HG03159 (cell line): ENCODE results near the gene L1TD1.
"Not testable (repeated sequence)": the region's sequence is repeated elsewhere in the genome, so short reads cannot be mapped to it uniquely, and the experiment has no call there.

Experiments
- ATAC-seq: cut with Tn5 transposase; IDR thresholded peaks from one replicate; pipeline ENCODE4 v1.9.1; 2021; ENCODE audit warnings: mild to moderate bottlenecking, moderate library complexity; ENCODE audit not compliant: unreplicated experiment

The L1TD1 gene

DNA sequence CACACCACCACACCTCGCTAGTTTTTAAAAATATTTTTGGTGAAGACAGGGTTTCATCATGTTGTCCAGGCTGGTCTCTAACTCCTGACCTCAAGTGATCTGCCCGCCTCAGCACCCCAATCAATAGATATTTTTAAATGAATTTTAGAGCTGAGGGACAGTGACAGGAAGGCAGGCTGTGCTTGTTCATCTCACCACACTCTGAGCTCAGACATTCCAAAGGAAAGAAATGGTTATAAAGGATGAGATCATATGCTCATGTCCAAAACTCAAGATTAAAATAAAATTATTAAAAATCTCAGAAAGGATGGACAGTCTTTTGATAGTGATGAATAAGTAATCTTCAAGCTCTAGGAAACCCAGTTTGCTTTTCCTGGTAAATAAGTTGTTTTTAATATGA, 40.9 kb downstream of the L1TD1 start:
- no peak for ATAC-seq

DNA sequence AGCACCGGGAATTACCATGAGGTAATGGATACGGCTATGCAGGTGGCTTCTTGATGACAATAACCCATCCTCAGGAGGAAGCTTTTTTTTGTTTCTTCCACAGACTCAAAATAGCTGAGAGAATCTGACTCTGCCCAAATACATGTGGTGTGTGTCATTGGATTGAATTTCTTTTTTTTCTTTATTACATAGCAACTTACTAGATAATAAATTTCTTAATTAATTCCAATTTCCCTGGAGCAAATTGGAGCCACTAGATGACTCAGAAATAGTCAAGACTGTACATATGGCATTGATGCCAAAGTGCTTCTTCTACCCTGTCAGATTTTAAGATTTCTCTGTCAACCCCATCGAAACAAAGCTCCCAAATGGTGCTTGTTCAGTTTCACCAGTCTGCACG, 42.7 kb downstream of the L1TD1 start:
- no peak for ATAC-seq

DNA sequence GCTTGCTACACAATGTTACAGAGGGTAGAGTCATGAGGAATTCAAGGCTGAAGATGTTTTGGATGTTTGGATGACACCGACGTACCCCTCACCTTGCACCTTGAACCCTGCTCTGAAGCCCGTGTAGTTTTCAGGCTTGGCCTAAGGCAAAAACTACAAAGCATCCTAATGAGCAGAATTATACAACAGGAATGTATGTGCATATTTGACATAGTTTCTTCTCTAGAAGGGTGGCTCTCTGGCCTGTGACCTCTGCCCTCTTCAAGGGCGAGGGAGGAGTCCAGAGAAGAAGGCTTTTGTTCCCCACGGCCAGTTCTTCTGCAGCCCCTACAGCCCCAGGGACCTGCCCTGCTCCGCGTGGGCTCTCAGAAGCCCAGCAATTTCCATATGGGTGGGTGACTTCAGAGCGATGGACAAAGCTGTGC, 43.3 kb downstream of the L1TD1 start:
- ATAC-seq: no peak

DNA sequence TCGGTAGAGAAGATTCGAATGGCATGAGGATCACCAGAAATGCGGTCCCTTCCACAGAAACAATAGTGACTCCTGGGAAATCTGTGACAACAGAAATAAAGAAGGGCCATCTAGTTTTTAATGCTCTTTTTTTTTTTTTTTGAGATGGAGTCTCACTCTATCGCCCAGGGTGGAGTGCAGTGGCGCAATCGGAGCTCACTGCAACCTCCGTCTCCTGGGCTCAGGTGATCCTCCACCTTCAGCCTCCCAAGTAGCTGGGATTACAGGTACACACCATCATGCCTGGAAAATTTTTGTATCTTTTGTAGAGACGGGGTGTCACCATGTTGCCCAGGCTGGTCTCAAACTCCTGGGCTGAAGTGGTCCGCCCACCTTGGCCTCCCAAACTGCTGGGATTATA, 43.9 kb downstream of the L1TD1 start:
- no peak for ATAC-seq

DNA sequence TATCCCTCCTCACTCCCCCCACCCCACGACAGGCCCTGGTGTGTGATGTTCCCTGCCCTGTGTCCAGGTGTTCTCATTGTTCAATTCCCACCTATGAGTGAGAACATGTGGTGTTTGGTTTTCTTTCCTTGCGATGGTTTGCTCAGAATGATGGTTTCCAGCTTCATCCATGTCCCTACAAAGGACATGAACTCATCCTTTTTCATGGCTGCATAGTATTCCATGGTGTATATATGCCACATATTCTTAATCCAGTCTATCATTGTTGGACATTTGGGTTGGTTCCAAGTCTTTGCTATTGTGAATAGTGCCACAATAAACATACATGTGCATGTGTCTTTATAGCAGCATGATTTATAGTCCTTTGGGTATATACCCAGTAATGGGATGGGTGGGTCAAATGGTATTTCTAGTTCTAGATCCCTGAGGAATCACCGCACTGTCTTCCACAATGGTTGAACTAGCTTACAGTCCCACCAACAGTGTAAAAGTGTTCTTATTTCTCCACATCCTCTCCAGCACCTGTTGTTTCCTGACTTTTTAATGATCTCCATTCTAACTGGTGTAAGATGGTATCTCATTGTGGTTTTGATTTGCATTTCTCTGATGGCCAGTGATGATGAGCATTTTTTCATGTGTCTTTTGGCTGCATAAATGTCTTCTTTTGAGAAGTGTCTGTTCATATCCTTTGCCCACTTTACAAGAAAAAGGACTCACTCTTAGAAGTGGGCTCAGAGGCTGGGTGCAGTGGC, 45.2 kb downstream of the L1TD1 start:
- ATAC-seq: not testable (repeated sequence)

DNA sequence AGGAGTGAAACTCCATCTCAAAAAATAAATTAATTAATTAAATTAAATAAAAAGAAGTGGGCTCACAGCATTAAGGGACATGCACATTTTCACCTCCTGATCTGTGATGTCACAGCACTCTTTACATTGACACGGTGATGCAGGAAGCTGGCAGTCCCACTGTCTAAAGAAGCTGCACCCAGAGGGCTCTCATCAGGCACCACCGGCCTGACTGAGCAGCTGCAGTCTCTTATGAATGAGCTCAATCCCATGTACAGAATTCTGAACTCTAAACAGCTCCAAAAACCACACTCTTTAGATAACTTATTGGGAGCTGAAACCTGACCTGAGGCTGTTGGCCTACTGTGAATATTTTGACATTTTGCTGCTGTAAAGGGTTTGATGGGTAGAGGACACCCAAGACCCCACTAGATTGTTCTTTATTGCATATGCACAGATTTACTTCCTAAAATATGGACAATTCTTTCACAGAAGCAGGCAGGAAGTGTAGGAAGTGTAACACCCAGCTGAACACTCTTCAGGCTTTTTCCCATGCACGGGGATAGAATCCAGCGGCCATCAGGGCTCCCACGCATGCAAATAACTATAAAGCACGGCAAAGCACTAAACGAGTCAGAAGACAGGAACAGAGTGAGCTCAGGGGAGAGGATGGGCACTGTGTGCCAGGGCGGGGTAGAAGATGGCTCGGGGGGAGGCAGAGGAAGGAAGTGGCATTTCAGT, 46.2 kb downstream of the L1TD1 start:
- no peak for ATAC-seq

DNA sequence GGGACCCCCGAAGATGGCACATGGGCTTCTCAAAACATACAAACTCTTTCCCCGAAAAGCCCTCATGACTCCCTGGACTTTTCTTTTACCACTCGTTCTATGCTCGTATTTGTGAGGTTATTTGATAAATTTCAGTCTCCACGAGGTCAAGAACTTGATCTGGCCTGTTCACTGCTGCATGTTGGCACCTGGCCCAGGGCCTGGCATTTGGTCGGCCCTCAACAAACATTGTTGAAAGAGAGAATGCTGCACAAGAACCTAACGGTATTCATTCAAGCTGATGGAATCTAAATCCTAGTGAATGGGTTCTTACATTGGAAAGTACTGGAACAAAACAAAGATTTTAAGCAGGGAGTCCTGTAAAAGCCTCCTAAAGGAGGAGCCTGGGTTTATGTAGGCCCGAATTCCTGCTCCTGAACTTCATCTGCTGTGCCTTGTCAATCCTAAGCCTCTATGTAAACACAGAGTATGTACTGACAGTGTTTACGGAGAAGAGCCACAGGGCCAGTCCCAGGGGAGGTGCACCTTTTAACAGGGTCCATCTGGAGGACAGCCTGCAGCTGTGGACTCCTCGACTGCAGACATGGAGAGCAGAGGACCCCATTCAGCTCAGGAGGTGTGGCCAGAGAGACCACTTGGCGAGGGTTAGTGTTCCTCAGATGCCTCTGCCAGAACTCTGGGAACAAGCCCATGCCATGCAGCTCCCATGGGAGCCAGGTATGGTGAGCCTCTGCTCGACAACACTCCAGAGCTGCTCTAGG, 46.9 kb downstream of the L1TD1 start:
- no peak for ATAC-seq

DNA sequence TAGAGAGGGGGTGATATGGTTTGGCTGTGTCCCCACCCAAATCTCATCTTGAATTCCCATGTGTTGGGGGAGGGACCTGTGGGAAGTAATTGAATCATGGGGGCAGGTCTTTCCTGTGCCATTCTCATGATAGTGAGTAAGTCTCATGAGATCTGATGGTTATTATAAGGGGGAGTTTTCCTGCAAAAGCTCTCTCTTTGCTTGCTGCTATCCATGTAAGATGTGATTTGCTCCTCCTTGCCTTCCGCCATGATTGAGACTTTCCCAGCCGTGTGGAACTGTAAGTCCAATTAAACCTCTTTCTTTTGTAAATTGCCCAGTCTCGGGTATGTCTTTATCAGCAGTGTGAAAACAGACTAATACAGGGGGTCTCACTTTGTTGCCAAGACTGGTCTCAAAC, 49.7 kb downstream of the L1TD1 start:
- ATAC-seq: not testable (repeated sequence)

DNA sequence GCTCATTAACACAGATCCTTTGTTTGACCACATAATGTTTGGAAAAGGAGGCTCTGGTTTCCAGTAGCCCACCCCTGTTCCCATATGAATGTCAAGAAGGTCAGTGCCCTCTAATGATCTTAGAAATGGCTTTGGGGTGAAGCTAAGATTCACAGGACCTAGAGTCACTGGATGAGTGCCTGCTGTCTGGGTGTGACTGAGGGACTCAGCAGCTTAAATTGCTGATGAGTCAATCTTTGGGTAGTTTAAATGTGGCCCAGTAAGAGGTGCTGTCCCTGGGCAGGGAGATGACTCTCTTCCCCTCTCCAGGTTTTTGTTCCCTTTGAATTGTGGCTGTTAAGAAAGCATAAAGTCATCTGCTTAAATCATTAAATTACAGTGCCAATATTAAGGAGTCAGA, 50.6 kb downstream of the L1TD1 start:
- ATAC-seq: no peak

DNA sequence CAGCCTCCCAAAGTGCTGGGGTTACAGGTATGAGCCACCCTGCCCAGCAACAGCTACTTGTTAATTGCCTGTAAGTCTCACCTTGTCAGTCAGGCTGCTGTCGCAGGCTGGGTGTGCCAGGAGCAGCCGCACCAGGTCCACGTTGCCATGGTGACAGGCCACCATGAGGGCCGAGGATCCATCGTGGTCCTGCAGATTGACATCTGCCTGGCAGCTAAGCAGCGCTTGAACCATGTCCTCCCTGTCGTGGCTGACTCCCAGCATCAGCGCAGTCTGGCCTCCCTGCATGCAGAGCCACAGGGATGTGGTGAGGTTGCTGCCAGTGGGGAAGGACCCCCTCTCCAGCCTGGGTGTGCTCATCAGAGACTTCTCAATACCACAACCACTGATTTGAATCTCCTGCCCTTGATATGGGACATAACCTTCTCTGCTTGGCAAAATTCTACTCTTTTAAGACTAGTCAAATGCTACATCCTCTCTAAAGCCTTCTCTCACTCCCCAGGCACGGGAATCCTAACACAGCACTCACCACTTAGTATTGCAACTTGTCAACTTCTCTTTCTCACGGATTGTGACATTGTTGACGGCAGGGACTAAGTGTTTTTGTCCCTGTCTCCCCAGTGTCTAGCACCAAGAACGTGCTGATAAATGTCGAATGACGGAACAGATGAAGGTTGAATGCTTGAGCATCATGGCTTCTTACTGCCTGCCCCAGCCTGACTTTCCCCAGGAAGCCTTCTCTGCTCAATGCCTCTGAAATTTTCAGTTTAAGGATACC, 52.9 kb downstream of the L1TD1 start:
- no peak for ATAC-seq

DNA sequence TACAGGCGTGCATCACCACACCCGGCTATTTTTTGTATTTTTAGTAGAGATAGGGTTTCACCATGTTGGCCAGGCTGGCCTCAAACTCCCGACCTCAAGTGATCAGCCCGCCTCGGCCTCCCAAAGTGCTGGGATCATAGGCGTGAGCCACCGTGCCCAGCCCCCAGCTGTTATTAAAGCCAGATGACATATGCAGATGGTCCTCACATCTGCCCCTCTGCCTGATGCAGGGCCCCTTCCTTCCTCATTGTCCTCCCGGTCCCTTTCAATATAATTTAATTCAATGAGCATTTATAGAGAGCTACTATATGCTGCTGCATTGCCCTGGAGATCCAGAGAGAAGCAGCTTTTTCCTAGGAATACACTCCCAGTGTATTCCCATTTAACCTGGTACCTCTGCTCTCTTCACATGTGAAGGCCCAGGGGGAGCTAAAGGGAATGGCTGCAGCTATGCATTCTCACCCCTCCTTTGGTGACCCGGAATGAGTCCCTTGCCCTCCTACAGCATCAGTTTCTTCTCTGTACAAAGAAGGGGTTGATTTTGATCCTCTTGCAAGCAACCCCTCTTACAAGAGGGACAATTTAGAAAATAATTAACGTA, 55.6 kb downstream of the L1TD1 start:
- no peak for ATAC-seq

DNA sequence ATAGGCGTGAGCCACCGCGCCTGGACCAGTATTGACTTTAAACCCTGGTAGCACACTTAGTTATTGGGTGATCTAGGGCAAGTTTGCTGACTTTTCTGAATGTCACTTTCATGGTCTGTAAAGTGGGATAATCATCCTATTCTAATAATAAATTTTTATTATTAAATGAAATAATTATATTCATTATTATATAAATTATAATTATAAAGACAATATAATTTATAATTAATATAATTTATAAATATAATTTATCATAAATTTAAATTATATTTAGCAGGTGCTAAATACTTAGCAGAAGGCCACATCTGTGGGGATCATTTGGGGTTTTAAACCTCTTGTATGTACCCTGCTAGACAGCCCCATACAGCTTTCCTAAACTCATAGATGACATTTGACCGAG, 64.9 kb downstream of the L1TD1 start:
- ATAC-seq: no peak

DNA sequence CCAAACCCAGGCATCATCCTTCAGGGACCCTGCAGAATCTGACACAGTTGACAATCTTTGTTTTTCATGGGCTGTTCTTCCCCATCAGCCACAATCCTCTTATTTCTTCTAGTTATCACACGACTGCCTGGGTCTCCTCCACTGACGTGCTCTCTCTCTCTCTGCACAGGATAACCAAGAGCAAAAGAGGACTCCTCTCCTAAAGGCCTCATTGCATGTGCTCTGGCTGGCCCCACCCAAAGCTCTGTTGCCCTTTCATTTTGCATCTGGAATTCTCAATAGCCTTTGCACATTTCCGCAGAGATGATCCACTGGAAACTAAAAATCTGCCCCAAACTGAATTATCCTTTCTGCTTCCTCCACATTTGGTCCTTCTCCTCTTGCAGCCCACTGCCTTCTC, 66.0 kb downstream of the L1TD1 start:
- ATAC-seq: no peak
